CD4-positive, alpha-beta T cell treated with Interleukin-2 at 100 ng/mL for 4 hours (primary cell): ENCODE data around the gene HOXD3.

ENCODE experiments used
- DNase-seq: peaks from one replicate; pipeline ENCODE4 v3.0.0-alpha.2; 2020; ENCODE audit warnings: low spot score

Gene HOXD3

GRCh38 chr2:176156807-176157498 is at the start of gene HOXD3:
HOXD3 (plus strand) TSS chr2:176157307; CDS start chr2:176169115, 11,808 bp downstream.
- DNase-seq = no peak

GRCh38 chr2:176107731-176108181 is 49.4 kb upstream of the HOXD3 start:
- DNase-seq = no peak

DNA sequence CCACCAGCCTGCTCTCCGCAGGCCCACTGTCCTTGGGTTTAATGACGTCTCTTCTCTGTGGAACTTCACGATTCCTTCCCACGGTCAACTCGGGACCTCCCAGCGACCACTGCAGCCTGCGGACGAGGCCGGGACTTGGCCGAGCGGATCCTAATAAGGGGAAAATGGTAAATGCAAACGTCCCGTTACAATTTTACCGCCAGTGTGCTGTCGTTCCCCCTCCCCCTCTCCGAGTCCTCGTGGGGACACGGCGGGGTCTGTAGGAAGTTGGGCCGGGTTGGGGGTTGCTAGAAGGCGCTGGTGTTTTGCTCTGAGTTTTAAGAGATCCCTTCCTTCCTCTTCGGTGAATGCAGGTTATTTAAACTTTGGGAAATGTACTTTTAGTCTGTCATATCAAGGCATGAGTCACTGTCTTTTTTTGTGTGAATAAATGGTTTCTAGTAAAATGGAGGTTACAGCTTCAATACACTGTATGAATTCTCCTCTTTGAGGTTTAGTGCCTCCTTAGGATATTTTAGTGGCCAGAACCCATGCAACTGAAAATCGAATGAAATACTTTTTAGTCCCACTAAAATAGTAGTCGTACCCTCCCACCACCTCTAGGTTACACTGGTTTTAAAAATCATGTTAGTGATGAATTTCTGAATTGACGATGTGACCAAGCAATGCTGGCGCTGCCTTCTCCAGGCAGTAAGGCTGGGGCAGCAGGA is 47.8 kb upstream of the HOXD3 start:
- DNase-seq = no peak

DNA sequence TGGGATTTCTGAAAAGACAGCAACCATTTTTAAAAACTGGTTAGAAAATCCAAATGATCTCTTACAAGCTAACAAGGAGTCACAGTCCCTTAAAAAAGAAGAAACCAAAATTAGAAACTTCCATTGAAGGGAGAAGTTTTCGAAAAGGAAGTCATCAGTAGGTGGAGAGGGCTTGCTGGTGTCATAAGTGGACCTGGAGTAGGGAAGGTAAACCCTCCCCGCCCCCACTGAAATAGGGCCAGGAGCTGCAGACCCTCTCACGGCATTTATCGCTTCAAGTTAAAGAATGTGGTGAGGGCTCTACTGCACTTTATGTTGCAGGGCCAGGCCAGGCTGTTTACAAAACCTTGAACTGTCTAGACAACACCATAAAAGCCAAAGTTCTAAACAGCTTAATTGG is 47.2 kb upstream of the HOXD3 start:
- no peak for DNase-seq

DNA sequence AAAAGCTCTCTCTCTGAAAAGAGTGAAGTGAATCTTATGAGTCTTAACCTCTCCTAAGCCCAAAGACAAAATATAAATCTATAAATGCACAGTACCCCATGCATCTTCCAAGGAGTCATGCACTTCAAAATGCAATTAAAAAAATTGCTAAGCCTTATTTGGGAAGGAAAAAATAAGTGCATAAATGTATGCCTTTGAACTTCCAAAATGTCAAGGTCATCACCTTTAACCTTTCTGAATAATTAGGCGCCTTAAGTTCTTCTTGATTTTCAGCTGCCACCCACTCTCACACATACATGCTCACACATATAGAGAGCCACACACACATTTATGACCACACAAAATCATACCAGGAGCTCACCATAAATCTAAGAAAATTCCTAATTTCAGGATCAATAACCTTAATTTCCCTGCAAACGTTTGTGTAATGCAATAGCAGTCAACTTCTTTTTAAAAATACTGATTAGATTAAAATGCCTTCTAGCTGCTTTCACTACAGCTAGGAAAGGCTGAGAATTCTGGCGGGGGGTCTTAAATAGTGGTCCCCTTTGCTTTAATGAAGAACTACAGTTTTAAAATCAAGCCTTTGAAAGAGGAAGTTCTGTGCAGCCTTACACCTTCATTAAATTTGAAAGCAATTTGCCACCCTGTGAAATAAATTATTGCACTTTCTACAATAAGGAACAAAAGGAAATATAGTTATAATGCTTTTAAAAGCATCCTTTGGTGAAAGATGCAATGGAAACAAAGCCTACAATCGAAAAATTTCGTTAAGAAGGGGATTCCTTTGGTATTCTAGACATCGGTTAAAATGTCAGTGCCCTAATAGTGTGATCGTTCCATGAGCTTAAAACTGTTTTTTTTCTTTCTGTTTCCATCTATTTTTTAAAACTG is 46.4 kb upstream of the HOXD3 start:
- no peak for DNase-seq

DNA sequence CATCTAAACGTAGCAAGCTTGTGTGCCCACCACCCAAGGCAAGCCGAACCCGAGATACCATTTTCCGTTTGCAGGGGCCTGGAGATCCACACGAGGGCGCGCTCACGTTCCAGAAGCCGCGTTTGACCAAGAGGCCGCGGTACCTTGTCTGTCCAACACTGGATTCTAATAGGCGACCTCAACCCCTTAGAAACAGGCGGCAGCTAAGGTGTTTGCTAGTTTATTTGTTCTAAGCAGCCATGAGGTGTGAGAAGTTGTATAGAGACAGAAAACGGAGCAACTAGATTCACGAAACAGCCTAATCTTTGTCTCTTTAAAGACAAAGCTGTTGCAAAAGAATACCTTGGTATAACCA is 45.8 kb upstream of the HOXD3 start:
- no peak for DNase-seq

- no peak for DNase-seq
Observed at GRCh38 chr2:176111846-176112374, 45.2 kb upstream of the HOXD3 start.

DNA sequence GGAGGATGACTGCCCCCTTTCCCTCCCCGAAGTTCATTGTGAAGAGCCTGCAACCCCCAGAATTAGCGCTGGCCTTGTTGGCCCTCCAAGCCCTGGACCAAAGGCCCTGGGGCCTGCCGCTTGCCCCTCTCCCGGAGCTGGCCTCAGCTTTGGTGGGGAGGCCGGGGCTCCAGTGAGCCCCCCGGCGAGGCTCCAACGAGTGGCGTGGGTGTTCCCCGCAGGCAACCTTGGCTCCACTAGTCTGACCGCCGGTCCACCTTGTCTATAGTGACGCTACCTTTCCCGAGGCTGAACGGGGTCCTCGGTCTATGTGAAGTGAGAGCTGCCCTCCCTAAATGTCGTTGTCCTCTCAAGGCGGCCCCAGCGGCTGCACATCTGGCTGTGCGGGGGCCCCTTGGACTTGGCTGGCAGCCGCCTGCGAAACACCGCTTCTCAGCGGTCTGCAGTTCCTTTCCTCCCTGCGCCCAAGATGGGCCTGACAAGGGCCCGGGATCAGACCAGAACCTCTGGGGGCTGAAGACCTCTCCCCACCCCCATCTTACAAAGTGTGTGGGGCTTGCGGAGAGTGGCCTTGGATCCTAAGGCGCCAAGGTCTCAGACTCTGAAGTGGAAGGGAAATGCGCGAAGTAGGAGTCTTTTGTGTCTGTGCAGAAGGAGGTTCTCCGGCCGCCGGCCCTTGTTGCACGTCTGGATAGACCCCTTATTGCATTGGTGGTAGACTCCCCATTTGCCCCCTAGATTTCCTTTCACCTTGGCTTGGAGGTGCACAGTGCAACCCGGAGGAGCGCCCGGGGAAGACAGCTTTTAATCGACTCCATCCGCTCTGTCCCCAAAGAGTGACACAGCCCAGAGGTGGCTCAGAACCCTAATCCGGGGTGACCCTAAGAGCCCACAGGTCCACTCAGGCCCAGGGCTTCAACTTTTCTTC is 44.5 kb upstream of the HOXD3 start:
- no peak for DNase-seq

GRCh38 chr2:176114120-176114929 is 42.8 kb upstream of the HOXD3 start:
- no peak for DNase-seq

DNA sequence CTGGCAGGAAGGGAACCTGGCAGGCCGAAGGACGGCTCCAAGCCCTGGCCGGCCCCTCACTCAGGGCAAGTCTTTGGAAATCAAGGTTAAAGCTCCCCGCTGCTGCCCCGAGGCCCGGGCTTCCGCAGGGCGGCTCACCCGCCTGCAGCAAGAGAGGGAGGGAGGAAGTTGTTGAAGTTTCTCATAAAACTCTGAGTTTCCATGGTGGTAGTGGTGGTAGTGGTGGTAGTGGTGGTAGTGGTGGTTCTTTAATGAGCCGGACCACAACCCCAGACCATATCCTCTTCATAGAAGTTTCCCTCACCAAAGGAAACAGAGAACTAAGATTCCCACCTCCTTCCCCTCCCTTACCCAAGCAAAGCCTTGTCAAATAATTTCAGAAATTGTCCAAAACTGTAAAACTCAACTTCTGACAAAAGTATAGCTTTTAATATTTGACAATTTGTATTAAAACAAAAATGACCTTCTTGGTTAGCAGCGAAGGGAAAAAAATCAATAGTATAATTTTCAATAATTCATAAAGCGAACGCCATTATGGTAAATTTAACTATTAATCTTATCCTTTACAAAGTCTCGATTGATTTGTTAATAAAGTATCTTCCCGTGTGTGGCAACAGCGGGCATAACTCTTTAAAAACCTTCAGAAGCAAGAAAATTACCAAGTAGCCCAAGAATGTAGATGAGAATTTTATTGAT is 42.0 kb upstream of the HOXD3 start:
- no peak for DNase-seq

GRCh38 chr2:176115883-176116813 is 41.0 kb upstream of the HOXD3 start, which contains the start of gene HOXD10:
HOXD10 (plus strand) TSS chr2:176116778; CDS start chr2:176116834, 56 bp downstream.
- DNase-seq = no peak

DNA sequence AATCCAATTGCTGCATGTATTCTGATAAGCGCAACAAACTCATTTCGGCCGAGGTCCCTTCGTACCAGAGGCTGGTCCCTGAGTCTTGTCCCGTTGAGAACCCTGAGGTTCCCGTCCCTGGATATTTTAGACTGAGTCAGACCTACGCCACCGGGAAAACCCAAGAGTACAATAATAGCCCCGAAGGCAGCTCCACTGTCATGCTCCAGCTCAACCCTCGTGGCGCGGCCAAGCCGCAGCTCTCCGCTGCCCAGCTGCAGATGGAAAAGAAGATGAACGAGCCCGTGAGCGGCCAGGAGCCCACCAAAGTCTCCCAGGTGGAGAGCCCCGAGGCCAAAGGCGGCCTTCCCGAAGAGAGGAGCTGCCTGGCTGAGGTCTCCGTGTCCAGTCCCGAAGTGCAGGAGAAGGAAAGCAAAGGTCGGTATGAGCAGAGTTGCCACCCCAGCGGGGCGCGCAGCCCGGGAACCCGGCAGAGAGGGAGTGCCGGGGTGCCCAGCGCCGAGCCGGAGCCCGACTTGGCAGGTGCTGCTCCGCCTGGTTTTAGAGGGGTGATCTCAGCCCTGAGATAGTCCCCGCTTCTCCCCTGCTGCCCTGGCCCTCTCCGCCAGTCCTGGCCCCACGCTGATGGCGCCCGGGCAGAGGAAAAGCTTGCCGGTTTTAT is 39.8 kb upstream of the HOXD3 start:
- no peak for DNase-seq

GRCh38 chr2:176117823-176118371 is 39.2 kb upstream of the HOXD3 start:
- DNase-seq = no peak

GRCh38 chr2:176118601-176119339 is 38.3 kb upstream of the HOXD3 start:
- DNase-seq = no peak

- no peak for DNase-seq
Observed at GRCh38 chr2:176120364-176121189, 36.5 kb upstream of the HOXD3 start.
